Measurements from ENCODE around the gene PLD1. TPM values are rescaled to one million over a fixed set of nuclear protein-coding genes. Genes with fewer than 3 reads are reported as not detected.

PLD1 gene
- total RNA-seq, 1 experiment from 2014 or later, result 32.5 TPM

DNA sequence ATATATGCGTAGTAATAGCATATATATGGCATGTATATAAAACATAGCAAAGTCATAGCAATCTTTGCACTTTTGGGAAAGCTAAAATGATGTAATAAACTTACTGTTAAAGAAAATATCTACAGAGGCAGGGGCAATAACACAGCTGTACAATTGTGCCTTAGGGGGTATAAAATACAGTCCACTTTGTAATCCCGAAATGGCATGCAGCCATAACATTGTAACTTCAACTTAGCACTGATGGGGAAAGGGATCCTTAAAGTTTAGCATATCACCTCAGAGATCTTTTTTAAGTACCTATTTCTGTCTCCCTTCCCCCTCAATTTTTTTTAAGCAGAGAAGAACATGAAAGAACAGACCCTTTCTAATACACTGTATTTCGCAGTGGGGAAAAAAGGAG is 40.8 kb downstream of the PLD1 start:
- H3K36me3 ChIP-seq (ENCODE audit: low read depth), result no peaks in the 10 kb centered on the region
- 0 out of 2 replicates have a peak, but pooled peaks cover 3% of the 10 kb centered on the region for H4K20me1 ChIP-seq (ENCODE audit: insufficient read depth)
- H2AFZ ChIP-seq, result no peak overlapping the region
- BruUV-seq (replicated peaks), result no TSS peak
- no peak overlapping the region for H3K4me2 ChIP-seq
- no peak overlapping the region for H3K27ac ChIP-seq
- 0 out of 2 replicates have a peak, but pooled peaks cover 4% of the 10 kb centered on the region for H3K79me2 ChIP-seq (ENCODE audit: low read depth)
- peaks cover 8% of the 10 kb centered on the region; the same call in 1 of the 2 replicates for H3K4me1 ChIP-seq (replicated peaks; ENCODE audit: insufficient read depth)
- H3K9me3 ChIP-seq (ENCODE audit: insufficient read depth, low read depth), result no peaks in the 10 kb centered on the region
- no peak overlapping the region for H3K4me3 ChIP-seq
- H3K9me2 ChIP-seq (ENCODE audit: insufficient read depth), result no peaks in the 10 kb centered on the region
- TF ChIP-seq, protein P1, sequence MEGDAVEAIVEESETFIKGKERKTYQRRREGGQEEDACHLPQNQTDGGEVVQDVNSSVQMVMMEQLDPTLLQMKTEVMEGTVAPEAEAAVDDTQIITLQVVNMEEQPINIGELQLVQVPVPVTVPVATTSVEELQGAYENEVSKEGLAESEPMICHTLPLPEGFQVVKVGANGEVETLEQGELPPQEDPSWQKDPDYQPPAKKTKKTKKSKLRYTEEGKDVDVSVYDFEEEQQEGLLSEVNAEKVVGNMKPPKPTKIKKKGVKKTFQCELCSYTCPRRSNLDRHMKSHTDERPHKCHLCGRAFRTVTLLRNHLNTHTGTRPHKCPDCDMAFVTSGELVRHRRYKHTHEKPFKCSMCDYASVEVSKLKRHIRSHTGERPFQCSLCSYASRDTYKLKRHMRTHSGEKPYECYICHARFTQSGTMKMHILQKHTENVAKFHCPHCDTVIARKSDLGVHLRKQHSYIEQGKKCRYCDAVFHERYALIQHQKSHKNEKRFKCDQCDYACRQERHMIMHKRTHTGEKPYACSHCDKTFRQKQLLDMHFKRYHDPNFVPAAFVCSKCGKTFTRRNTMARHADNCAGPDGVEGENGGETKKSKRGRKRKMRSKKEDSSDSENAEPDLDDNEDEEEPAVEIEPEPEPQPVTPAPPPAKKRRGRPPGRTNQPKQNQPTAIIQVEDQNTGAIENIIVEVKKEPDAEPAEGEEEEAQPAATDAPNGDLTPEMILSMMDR (conservative IDR thresholded peaks at IDR 0.05), result no peak
- no peak for TF ChIP-seq EZH2 (IDR thresholded peaks at IDR 0.05; ENCODE audit: low read depth)
- H3K27me3 ChIP-seq (ENCODE audit: insufficient read depth, low read depth), result no peaks in the 10 kb centered on the region
- ChIA-PET POLR2A (ENCODE audit: unreplicated experiment) (no interaction called here), CTCF (interaction anchor here (0.8 kb wide), 1 partner anchor 123 kb away, joined by 3 read pairs; no protein-coding TSS in a partner anchor)
- DNase-seq, result no peak
- H3F3A ChIP-seq (ENCODE audit: insufficient read depth, low read depth), result peaks cover 5% of the 10 kb centered on the region; the same call in 1 of the 2 replicates
- intact Hi-C loops (cut with micrococcal nuclease; ENCODE audit: unreplicated experiment), result no loop called here

DNA sequence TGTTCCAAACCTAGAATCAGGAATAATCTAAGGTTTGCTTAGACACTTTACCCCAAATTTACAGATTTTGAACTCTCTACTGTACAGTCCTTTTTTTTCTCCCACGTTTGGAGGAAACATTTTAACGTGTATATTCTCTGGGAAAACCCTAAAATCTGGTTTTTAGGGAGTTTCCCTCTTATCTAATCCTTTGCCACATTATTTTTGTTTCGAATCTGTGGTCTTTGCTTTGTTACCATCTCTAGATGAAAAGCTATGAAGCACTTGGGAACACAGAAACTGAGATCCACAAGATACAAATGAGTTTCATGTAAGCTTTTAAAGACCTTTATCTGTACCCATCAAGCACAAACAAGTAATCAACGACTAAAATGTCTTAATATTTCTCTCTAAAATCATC is 41.3 kb downstream of the PLD1 start:
- peaks cover 5% of the 10 kb centered on the region; the same call in 1 of the 2 replicates for H3F3A ChIP-seq (ENCODE audit: insufficient read depth, low read depth)
- 0 out of 2 replicates have a peak, but pooled peaks cover 4% of the 10 kb centered on the region for H3K79me2 ChIP-seq (ENCODE audit: low read depth)
- ChIA-PET CTCF (no interaction called here), POLR2A (ENCODE audit: unreplicated experiment) (no interaction called here)
- H3K4me2 ChIP-seq, result no peak overlapping the region
- H4K20me1 ChIP-seq (ENCODE audit: insufficient read depth), result 0 out of 2 replicates have a peak, but pooled peaks cover 3% of the 10 kb centered on the region
- intact Hi-C loops (cut with micrococcal nuclease; ENCODE audit: unreplicated experiment), result no loop called here
- H3K4me3 ChIP-seq, result no peak overlapping the region
- H3K36me3 ChIP-seq (ENCODE audit: low read depth), result no peaks in the 10 kb centered on the region
- H3K9me2 ChIP-seq (ENCODE audit: insufficient read depth), result 0 out of 2 replicates have a peak, but pooled peaks cover 3% of the 10 kb centered on the region
- H3K27me3 ChIP-seq (ENCODE audit: insufficient read depth, low read depth), result no peaks in the 10 kb centered on the region
- no peak overlapping the region for H3K27ac ChIP-seq
- DNase-seq, result no peak
- no peak overlapping the region for H2AFZ ChIP-seq
- no TSS peak for BruUV-seq (replicated peaks)
- no peaks in the 10 kb centered on the region for H3K9me3 ChIP-seq (ENCODE audit: insufficient read depth, low read depth)
- TF ChIP-seq, protein P1 (conservative IDR thresholded peaks at IDR 0.05), result no peak
- TF ChIP-seq EZH2 (IDR thresholded peaks at IDR 0.05; ENCODE audit: low read depth), result no peak
- H3K4me1 ChIP-seq (replicated peaks; ENCODE audit: insufficient read depth), result peaks cover 8% of the 10 kb centered on the region; the same call in 1 of the 2 replicates

DNA sequence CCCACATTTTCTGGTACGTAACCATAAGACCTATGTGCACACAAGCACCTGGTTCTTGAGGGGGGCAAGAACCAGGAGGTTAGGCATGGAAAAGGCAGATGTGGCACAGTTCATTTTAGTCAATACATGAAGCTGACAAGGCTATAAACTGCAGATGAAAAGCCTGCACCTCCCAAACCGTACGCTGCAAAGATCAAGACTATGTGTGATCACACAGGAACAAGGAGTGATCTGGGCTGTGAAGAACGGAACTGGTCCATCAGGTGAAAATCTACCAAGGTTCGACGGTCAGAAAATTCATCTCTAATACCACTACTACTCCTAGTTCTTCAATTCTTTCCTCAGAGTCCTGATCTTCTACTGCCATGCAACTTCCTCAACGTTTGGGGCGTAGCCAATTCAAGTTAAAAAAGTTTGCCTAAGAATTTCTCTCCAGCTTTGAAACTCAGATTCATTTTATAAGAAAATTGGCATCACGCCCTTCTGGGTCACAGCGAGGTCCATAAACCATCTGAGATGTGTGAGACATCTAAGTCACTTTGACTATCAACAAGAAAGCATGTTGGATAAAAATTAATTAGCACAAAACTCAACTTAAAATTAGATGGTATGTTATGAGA is 41.9 kb downstream of the PLD1 start:
- no peak overlapping the region for H3K4me2 ChIP-seq
- CTCF ChIA-PET, result no interaction called here

More for the DNA sequence above, 41.9 kb downstream of the PLD1 start:
- H3K4me3 ChIP-seq, result no peak overlapping the region
- H4K20me1 ChIP-seq (ENCODE audit: insufficient read depth), result 0 out of 2 replicates have a peak, but pooled peaks cover 3% of the 10 kb centered on the region
- H3K9me2 ChIP-seq (ENCODE audit: insufficient read depth), result 0 out of 2 replicates have a peak, but pooled peaks cover 3% of the 10 kb centered on the region
- TF ChIP-seq, protein P1 (conservative IDR thresholded peaks at IDR 0.05), result no peak
- no peak for TF ChIP-seq EZH2 (IDR thresholded peaks at IDR 0.05; ENCODE audit: low read depth)
- 0 out of 2 replicates have a peak, but pooled peaks cover 4% of the 10 kb centered on the region for H3K79me2 ChIP-seq (ENCODE audit: low read depth)
- no peaks in the 10 kb centered on the region for H3K27me3 ChIP-seq (ENCODE audit: insufficient read depth, low read depth)
- H3F3A ChIP-seq (ENCODE audit: insufficient read depth, low read depth), result peaks cover 5% of the 10 kb centered on the region; the same call in 1 of the 2 replicates
- POLR2A ChIA-PET (ENCODE audit: unreplicated experiment), result no interaction called here
- no peak overlapping the region for H2AFZ ChIP-seq
- H3K9me3 ChIP-seq (ENCODE audit: insufficient read depth, low read depth), result no peaks in the 10 kb centered on the region
- no peak for DNase-seq
- H3K4me1 ChIP-seq (replicated peaks; ENCODE audit: insufficient read depth), result peaks cover 8% of the 10 kb centered on the region; the same call in 1 of the 2 replicates
- H3K36me3 ChIP-seq (ENCODE audit: low read depth), result no peaks in the 10 kb centered on the region
- intact Hi-C loops (cut with micrococcal nuclease; ENCODE audit: unreplicated experiment), result no loop called here
- no peak overlapping the region for H3K27ac ChIP-seq
- BruUV-seq (replicated peaks), result no TSS peak

Measured in PC-9 (cell line).